Right renal pelvis (tissue), 4 donors: ENCODE results near the gene CHTOP. TPM values are rescaled to one million over a fixed set of nuclear protein-coding genes. Genes with fewer than 3 reads are reported as not detected.

Source experiments
- DNase-seq, 4 donors: peaks; one replicate each; pipeline ENCODE4 v3.0.0-alpha.2; 2013; ENCODE audit warnings: low read depth in 4 of 4, low spot score in 3 of 4, missing footprints in 1 of 4
- polyA plus RNA-seq, 4 donors: library from polyadenylated mRNA; unstranded; fragments of 120-200 nt; gene quantifications; one replicate each; pipeline ENCODE4 v1.2.1, GENCODE V29; 2013; ENCODE audit not compliant: insufficient read length in 4 of 4

CHTOP gene
- polyA plus RNA-seq, 4 donors: 124 to 131 (median 127) TPM

GRCh38 chr1:153683854-153684253, 50.0 kb downstream of the CHTOP start:
- no peak for DNase-seq

GRCh38 chr1:153684892-153685291, 51.0 kb downstream of the CHTOP start:
- no peak for DNase-seq

GRCh38 chr1:153685544-153686340, 51.9 kb downstream of the CHTOP start:
- DNase-seq: no peak

GRCh38 chr1:153687346-153688125, 53.7 kb downstream of the CHTOP start:
- DNase-seq: no peak

- DNase-seq: no peak
Observed at GRCh38 chr1:153688276-153688675, 54.4 kb downstream of the CHTOP start.

- no peak for DNase-seq
Observed at GRCh38 chr1:153688736-153689328, 55.0 kb downstream of the CHTOP start.

GRCh38 chr1:153693466-153693865, 59.6 kb downstream of the CHTOP start:
- DNase-seq: no peak

Other genes with a start within 250 kb of the CHTOP start
- gene S100A8, start 243.0 kb upstream of the CHTOP start, polyA plus RNA-seq: 10 to 100 TPM in 2 of 4 donors, 1 to 10 TPM in 2; 4.5 to 15.2 (median 10.9) TPM
- not detected for gene S100A7A, start 217.5 kb upstream of the CHTOP start, polyA plus RNA-seq
- gene S100A7, start 173.4 kb upstream of the CHTOP start, polyA plus RNA-seq: under 1 TPM in 3 of 4 donors, not detected in 1; 0.21 to 0.96 (median 0.67) TPM
- gene S100A6, start 98.1 kb upstream of the CHTOP start, polyA plus RNA-seq: 100 to 1,000 TPM; 168 to 309 (median 231) TPM
- 1 to 10 TPM in 1 of 4 donors, under 1 TPM in 3; 0.70 to 1.1 (median 0.89) TPM for gene S100A5, start 93.1 kb upstream of the CHTOP start, polyA plus RNA-seq
- gene S100A4, start 88.3 kb upstream of the CHTOP start, polyA plus RNA-seq: 10 to 100 TPM; 31.2 to 62.0 (median 37.8) TPM
- under 1 TPM in 3 of 4 donors, not detected in 1; 0.24 to 0.41 (median 0.35) TPM for gene S100A3, start 84.8 kb upstream of the CHTOP start, polyA plus RNA-seq
- gene S100A2, start 68.2 kb upstream of the CHTOP start, polyA plus RNA-seq: 10 to 100 TPM in 1 of 4 donors, 1 to 10 TPM in 3; 6.2 to 11.8 (median 8.0) TPM
- gene S100A16, start 20.9 kb upstream of the CHTOP start, polyA plus RNA-seq: 100 to 1,000 TPM; 108 to 130 (median 113) TPM
- 10 to 100 TPM; 17.8 to 28.6 (median 20.7) TPM for gene S100A14, start 17.7 kb upstream of the CHTOP start, polyA plus RNA-seq
- gene S100A13, start 6.6 kb upstream of the CHTOP start, polyA plus RNA-seq: 100 to 1,000 TPM; 139 to 170 (median 156) TPM
- 10 to 100 TPM; 17.8 to 33.4 (median 23.5) TPM for gene S100A1, start 5.6 kb upstream of the CHTOP start, polyA plus RNA-seq
- 10 to 100 TPM; 57.4 to 60.9 (median 58.7) TPM for gene SNAPIN, start 24.6 kb downstream of the CHTOP start, polyA plus RNA-seq
- gene ILF2, start 36.9 kb downstream of the CHTOP start, polyA plus RNA-seq: 100 to 1,000 TPM; 274 to 311 (median 287) TPM
- 10 to 100 TPM; 64.8 to 82.3 (median 72.5) TPM for gene NPR1, start 44.6 kb downstream of the CHTOP start, polyA plus RNA-seq
- 100 to 1,000 TPM in 2 of 4 donors, 10 to 100 TPM in 2; 89.5 to 122 (median 97.7) TPM for gene INTS3, start 94.0 kb downstream of the CHTOP start, polyA plus RNA-seq
- gene SLC27A3, start 141.3 kb downstream of the CHTOP start, polyA plus RNA-seq: 10 to 100 TPM; 34.0 to 44.8 (median 37.3) TPM